Endothelial cell of umbilical vein (primary cell): ENCODE measurements around the gene MAML1.

Experiments used
- EZH2 ChIP-seq: IDR thresholded peaks from 2 replicates; pipeline ENCODE4 v1.6.1; 2012; ENCODE audit warnings: borderline replicate concordance, low read depth, mild to moderate bottlenecking, moderate library complexity, low read length, inconsistent platforms; ENCODE audit not compliant: severe bottlenecking
- FOS ChIP-seq: IDR thresholded peaks from 2 replicates; pipeline ENCODE4 v1.6.1; 2011; ENCODE audit warnings: mild to moderate bottlenecking, low read length, moderate library complexity, borderline replicate concordance; ENCODE audit not compliant: insufficient read depth
- GATA2 ChIP-seq: IDR thresholded peaks from 2 replicates; pipeline ENCODE4 v1.7.0; 2011; ENCODE audit warnings: low read depth, mild to moderate bottlenecking, moderate library complexity, mixed read lengths, low read length; ENCODE audit not compliant: insufficient read length, insufficient read depth
- JUN ChIP-seq: IDR thresholded peaks from 2 replicates; pipeline ENCODE4 v1.6.1; 2011; ENCODE audit warnings: borderline replicate concordance, low read depth; ENCODE audit not compliant: insufficient read length, insufficient read depth
- MYC ChIP-seq: IDR thresholded peaks from one replicate; pipeline ENCODE4 v1.6.1; 2011; ENCODE audit warnings: mild to moderate bottlenecking, low read depth, low read length
- POLR2A ChIP-seq: IDR thresholded peaks from 2 replicates; pipeline ENCODE4 v1.6.1; 2012; ENCODE audit warnings: low read depth, mild to moderate bottlenecking, control low read depth, low read length
- POLR2AphosphoS5 ChIP-seq: IDR thresholded peaks from 2 replicates; pipeline ENCODE4 v1.6.1; 2012; ENCODE audit warnings: low read depth, mild to moderate bottlenecking, control low read depth, low read length, moderate library complexity; ENCODE audit not compliant: insufficient read depth
- TF ChIP-seq, protein P1 (sequence below), 2 donors: IDR thresholded peaks; 1 replicate in 1 of 2; 2 replicates in 1 of 2; pipeline ENCODE4 v1.5.1; 2011; ENCODE audit warnings: low read length in 2 of 2, mild to moderate bottlenecking in 2 of 2, moderate library complexity in 2 of 2, control low read depth in 1 of 2, inconsistent platforms in 1 of 2, low read depth in 1 of 2; ENCODE audit not compliant: insufficient read depth in 1 of 2; ENCODE audit errors: extremely low read depth in 1 of 2
- TF ChIP-seq, protein P2 (sequence below): IDR thresholded peaks from 2 replicates; pipeline ENCODE4 v1.6.1; 2011; ENCODE audit not compliant: insufficient read depth, insufficient read length

DNA sequence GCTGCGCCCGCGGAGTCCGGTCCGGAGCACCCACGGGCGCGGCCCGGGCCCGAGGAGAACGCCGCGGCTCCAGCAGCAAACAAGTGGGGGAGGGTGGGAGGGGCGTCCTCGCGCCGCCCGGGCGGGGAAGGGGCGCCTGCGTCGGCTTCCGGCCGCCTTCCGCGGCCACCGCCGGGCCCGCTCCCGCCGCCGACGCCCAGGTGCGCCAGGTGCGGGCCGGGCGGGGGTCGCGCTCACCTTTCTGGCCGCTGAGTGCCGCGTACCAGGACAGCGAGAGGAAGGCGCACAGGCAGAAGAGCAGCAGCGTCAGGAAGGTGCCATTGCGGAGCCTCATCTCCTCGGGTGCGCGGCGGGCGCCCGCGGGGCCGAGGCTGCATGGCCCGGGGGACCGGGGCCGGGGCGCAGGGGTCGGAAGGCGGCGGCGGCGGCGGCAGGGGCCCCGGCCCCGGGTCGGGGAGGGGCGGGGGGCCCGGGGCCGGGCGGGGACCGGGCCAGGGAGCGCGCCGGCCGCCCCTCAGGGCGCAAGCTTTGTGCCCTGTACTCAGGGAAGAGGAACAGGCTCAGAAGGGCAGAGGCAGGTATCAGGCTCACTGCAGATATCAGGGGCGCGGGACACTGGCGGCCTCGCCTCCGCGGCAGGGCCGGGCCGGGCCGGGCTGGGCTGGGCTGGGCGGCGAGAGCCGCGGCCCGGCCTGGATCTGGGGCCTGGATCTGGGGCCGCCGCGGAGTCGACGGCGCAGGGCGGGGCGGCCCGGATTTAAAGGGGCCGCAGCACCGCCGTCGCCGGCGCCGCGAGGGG lies 73.8 kb downstream of the MAML1 start, which contains the start of gene MGAT4B:
- TF ChIP-seq, protein P1, sequence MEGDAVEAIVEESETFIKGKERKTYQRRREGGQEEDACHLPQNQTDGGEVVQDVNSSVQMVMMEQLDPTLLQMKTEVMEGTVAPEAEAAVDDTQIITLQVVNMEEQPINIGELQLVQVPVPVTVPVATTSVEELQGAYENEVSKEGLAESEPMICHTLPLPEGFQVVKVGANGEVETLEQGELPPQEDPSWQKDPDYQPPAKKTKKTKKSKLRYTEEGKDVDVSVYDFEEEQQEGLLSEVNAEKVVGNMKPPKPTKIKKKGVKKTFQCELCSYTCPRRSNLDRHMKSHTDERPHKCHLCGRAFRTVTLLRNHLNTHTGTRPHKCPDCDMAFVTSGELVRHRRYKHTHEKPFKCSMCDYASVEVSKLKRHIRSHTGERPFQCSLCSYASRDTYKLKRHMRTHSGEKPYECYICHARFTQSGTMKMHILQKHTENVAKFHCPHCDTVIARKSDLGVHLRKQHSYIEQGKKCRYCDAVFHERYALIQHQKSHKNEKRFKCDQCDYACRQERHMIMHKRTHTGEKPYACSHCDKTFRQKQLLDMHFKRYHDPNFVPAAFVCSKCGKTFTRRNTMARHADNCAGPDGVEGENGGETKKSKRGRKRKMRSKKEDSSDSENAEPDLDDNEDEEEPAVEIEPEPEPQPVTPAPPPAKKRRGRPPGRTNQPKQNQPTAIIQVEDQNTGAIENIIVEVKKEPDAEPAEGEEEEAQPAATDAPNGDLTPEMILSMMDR (IDR thresholded peaks at IDR 0.05; ENCODE audit: extremely low read depth in 1 of 2, insufficient read depth in 1 of 2, low read depth in 1 of 2, low read length in 2 of 2), result no peak
- TF ChIP-seq POLR2A, result peak; percentile 70
- no peak for TF ChIP-seq EZH2
- TF ChIP-seq, protein P2, sequence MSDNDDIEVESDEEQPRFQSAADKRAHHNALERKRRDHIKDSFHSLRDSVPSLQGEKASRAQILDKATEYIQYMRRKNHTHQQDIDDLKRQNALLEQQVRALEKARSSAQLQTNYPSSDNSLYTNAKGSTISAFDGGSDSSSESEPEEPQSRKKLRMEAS, result no peak
- TF ChIP-seq POLR2AphosphoS5, result peak; percentile 87
- TF ChIP-seq FOS, result no peak
- TF ChIP-seq MYC, result no peak
- TF ChIP-seq GATA2, result no peak
- no peak for TF ChIP-seq JUN
